Natural killer cell (primary cell): ENCODE data around the gene ULK1. TPM values are rescaled to one million over a fixed set of nuclear protein-coding genes. Genes with fewer than 3 reads are reported as not detected.

Experiments used
- ATAC-seq, 3 donors: fragments of 150-1000 bp in 2 of 3; fragments of 200-7000 bp in 1 of 3; cut with Tn5 transposase; 1 replicate in 1 of 3; 2 replicates in 2 of 3; pipeline ENCODE4 v1.10.0; 2021; ENCODE audit warnings: mild to moderate bottlenecking in 2 of 3, moderate library complexity in 2 of 3
- DNase-seq, 2 donors: peaks; one replicate each; pipeline versions ENCODE4 v3.0.0 to v3.0.0-alpha.2; 2013 to 2021; ENCODE audit warnings: mixed read lengths in 1 of 2
- H3K27ac ChIP-seq: one replicate; pipeline ENCODE4 v1.5.1; 2013; ENCODE audit warnings: mild to moderate bottlenecking, low read length
- H3K27me3 ChIP-seq: one replicate; pipeline ENCODE4 v1.6.1; 2013; ENCODE audit warnings: low read length; ENCODE audit not compliant: control insufficient read depth, insufficient read depth
- H3K36me3 ChIP-seq: one replicate; pipeline ENCODE4 v1.6.1; 2013; ENCODE audit warnings: low read length; ENCODE audit not compliant: control insufficient read depth, insufficient read depth
- H3K4me1 ChIP-seq: one replicate; pipeline ENCODE4 v1.6.1; 2013; ENCODE audit warnings: low read length; ENCODE audit not compliant: control insufficient read depth, insufficient read depth
- H3K4me3 ChIP-seq: one replicate; pipeline ENCODE4 v1.5.1; 2013; ENCODE audit warnings: low read length
- H3K9me3 ChIP-seq: one replicate; pipeline ENCODE4 v1.6.1; 2013; ENCODE audit warnings: low read length; ENCODE audit not compliant: control insufficient read depth, insufficient read depth
- H3K27ac Mint-ChIP-seq, 2 donors: one replicate each; pipeline ENCODE4 v1.8.0; 2022; ENCODE audit warnings: mild to moderate bottlenecking in 2 of 2, mixed read lengths in 2 of 2, moderate library complexity in 1 of 2
- H3K27me3 Mint-ChIP-seq, 2 donors: one replicate each; pipeline ENCODE4 v1.8.0; 2022; ENCODE audit warnings: low read depth in 2 of 2, mixed read lengths in 2 of 2
- H3K36me3 Mint-ChIP-seq: one replicate; pipeline ENCODE4 v1.8.0; 2022; ENCODE audit warnings: mixed read lengths
- H3K4me1 Mint-ChIP-seq, 2 donors: one replicate each; pipeline ENCODE4 v1.8.0; 2022; ENCODE audit warnings: mixed read lengths in 2 of 2
- H3K4me3 Mint-ChIP-seq: one replicate; pipeline ENCODE4 v1.8.0; 2022; ENCODE audit warnings: mild to moderate bottlenecking, moderate library complexity, mixed read lengths
- H3K9me3 Mint-ChIP-seq, 2 donors: one replicate each; pipeline ENCODE4 v1.8.0; 2022; ENCODE audit warnings: mixed read lengths in 2 of 2
- CTCF ChIP-seq: fragments of 200-600 bp; IDR thresholded peaks from one replicate; pipeline ENCODE4 v1.8.0; 2022; ENCODE audit warnings: antibody characterized with exemption
- WGBS: methylation state at CpG from one replicate; pipeline ENCODE4 v1.1.7; 2013; ENCODE audit warnings: missing lambda C conversion rate; ENCODE audit not compliant: insufficient coverage; 5-methylcytosine and 5-hydroxymethylcytosine counted together
- intact Hi-C: fragments of 100-400 bp; cut with micrococcal nuclease; formaldehyde crosslinking; loops from one replicate; pipeline ENCODE4 v1.14.2; 2022
- total RNA-seq, 4 donors: library from RNA; stranded (reverse); fragments of 120-200 nt in 1 of 4; gene quantifications; one replicate each; pipeline versions ENCODE4 v1.2.3 to v1.2.4, GENCODE V29; 2013 to 2022

Gene ULK1
- total RNA-seq, 3 donors from 2014 or later (not counting 1 experiment from before 2014, with no cell fraction given), result 99.1 to 142 (median 123) TPM

GRCh38 chr12:131897276-131897675 is 2.9 kb downstream of the ULK1 start:
- no peak for TF ChIP-seq CTCF
- Mint-ChIP-seq H3K4me1 (peaks cover 0 to 40% of the 10 kb centered on the region in 2 donors), H3K27ac (peak overlapping the region in 1 of 2 donors; percentile 92), H3K36me3 (no peaks in the 10 kb centered on the region), H3K4me3 (peak overlapping the region; percentile 50), H3K27me3 (no peaks in the 10 kb centered on the region), H3K9me3 (no peaks in the 10 kb centered on the region)
- intact Hi-C loops, result no loop called here
- DNase-seq (peak in 1 of 2 donors; percentile 2), ATAC-seq (no peak)
- Histone ChIP-seq H3K4me1 (peaks cover 32% of the 10 kb centered on the region), H3K27me3 (no peaks in the 10 kb centered on the region), H3K27ac (no peak overlapping the region), H3K9me3 (no peaks in the 10 kb centered on the region), H3K4me3 (no peak overlapping the region), H3K36me3 (no peaks in the 10 kb centered on the region)
- WGBS, result 86% methylated on average over 18 of the region's 18 CpGs

GRCh38 chr12:131897875-131898274 is 3.5 kb downstream of the ULK1 start:
- TF ChIP-seq CTCF, result no peak
- Histone ChIP-seq H3K4me1 (peaks cover 36% of the 10 kb centered on the region), H3K27ac (no peak overlapping the region), H3K36me3 (no peaks in the 10 kb centered on the region), H3K4me3 (no peak overlapping the region), H3K9me3 (no peaks in the 10 kb centered on the region), H3K27me3 (no peaks in the 10 kb centered on the region)
- ATAC-seq (no peak), DNase-seq (peak in 1 of 2 donors; percentile 2)
- Mint-ChIP-seq H3K4me3 (peak overlapping the region; percentile 21), H3K9me3 (no peaks in the 10 kb centered on the region), H3K36me3 (no peaks in the 10 kb centered on the region), H3K27ac (no peak overlapping the region), H3K27me3 (no peaks in the 10 kb centered on the region), H3K4me1 (peaks cover 0 to 42% of the 10 kb centered on the region in 2 donors)
- 88% methylated on average over 9 of the region's 9 CpGs for WGBS
- intact Hi-C loops, result no loop called here

GRCh38 chr12:131900397-131900796 is 6.0 kb downstream of the ULK1 start:
- no peaks in the 10 kb centered on the region for H3K27me3 ChIP-seq

More at GRCh38 chr12:131900397-131900796, 6.0 kb downstream of the ULK1 start:
- no peaks in the 10 kb centered on the region for H3K9me3 ChIP-seq
- DNase-seq (no peak), ATAC-seq (no peak)
- H3K36me3 ChIP-seq, result no peaks in the 10 kb centered on the region
- TF ChIP-seq CTCF, result no peak
- Mint-ChIP-seq H3K27ac (no peak overlapping the region), H3K36me3 (no peaks in the 10 kb centered on the region), H3K4me3 (no peak overlapping the region), H3K9me3 (no peaks in the 10 kb centered on the region), H3K27me3 (no peaks in the 10 kb centered on the region), H3K4me1 (peaks cover 0 to 43% of the 10 kb centered on the region in 2 donors)
- no peak overlapping the region for H3K27ac ChIP-seq
- peaks cover 36% of the 10 kb centered on the region for H3K4me1 ChIP-seq
- no peak overlapping the region for H3K4me3 ChIP-seq
- WGBS, result 97% methylated on average over 6 of the region's 6 CpGs
- intact Hi-C loops, result no loop called here
